Stimulated activated CD4-positive, alpha-beta T cell treated with anti-CD3 and anti-CD28 coated beads, Interleukin-2, amount 100 ng/mL, for 48 hours (primary cell): ENCODE data around the gene BCL2A1.
A peak's percentile ranks its signal among the peaks of the same experiment; 100 is the strongest.
"Not testable (repeated sequence)": the region's sequence is repeated elsewhere in the genome, so short reads cannot be mapped to it uniquely, and the experiment has no call there.

Source experiments
- DNase-seq, 2 donors: peaks; one replicate each; pipeline ENCODE4 v3.0.0-alpha.2; 2020

BCL2A1 gene

GRCh38 chr15:79956354-79956939 lies 14.5 kb downstream of the BCL2A1 start:
- DNase-seq = no peak

GRCh38 chr15:79954661-79955060 lies 16.3 kb downstream of the BCL2A1 start:
- DNase-seq = no peak

- DNase-seq = no peak
Measured at GRCh38 chr15:79953951-79954444, 17.0 kb downstream of the BCL2A1 start.

GRCh38 chr15:79952329-79952728 lies 18.7 kb downstream of the BCL2A1 start:
- DNase-seq = no peak

GRCh38 chr15:79950247-79950646 lies 20.7 kb downstream of the BCL2A1 start:
- DNase-seq = no peak

- no peak for DNase-seq
Measured at GRCh38 chr15:79948761-79949160, 22.2 kb downstream of the BCL2A1 start.

GRCh38 chr15:79948095-79948695 lies 22.8 kb downstream of the BCL2A1 start:
- DNase-seq = no peak

- no peak for DNase-seq
Measured at GRCh38 chr15:79947009-79947408, 24.0 kb downstream of the BCL2A1 start.

- DNase-seq = no peak
Measured at GRCh38 chr15:79944622-79945021, 26.4 kb downstream of the BCL2A1 start.

- no peak for DNase-seq
Measured at GRCh38 chr15:79943820-79944219, 27.2 kb downstream of the BCL2A1 start.

GRCh38 chr15:79942741-79943481 lies 28.1 kb downstream of the BCL2A1 start:
- no peak for DNase-seq

- no peak for DNase-seq
Measured at GRCh38 chr15:79939399-79939798, 31.6 kb downstream of the BCL2A1 start.

GRCh38 chr15:79938143-79938542 lies 32.9 kb downstream of the BCL2A1 start:
- DNase-seq = no peak

GRCh38 chr15:79935556-79936201 lies 35.3 kb downstream of the BCL2A1 start:
- DNase-seq = not testable (repeated sequence)

GRCh38 chr15:79933231-79933630 lies 37.8 kb downstream of the BCL2A1 start:
- no peak for DNase-seq

- no peak for DNase-seq
Measured at GRCh38 chr15:79932447-79932846, 38.5 kb downstream of the BCL2A1 start.

- DNase-seq = no peak
Measured at GRCh38 chr15:79930516-79930915, 40.5 kb downstream of the BCL2A1 start.

GRCh38 chr15:79929412-79929811 lies 41.6 kb downstream of the BCL2A1 start:
- DNase-seq = no peak

- not testable (repeated sequence) for DNase-seq
Measured at GRCh38 chr15:79926116-79926515, 44.9 kb downstream of the BCL2A1 start.

GRCh38 chr15:79924379-79924778 lies 46.6 kb downstream of the BCL2A1 start:
- DNase-seq = no peak

GRCh38 chr15:79923515-79924169 lies 47.4 kb downstream of the BCL2A1 start:
- DNase-seq = peak; percentile 99 to 100

- peak; percentile 56 to 57 for DNase-seq
Measured at GRCh38 chr15:79923079-79923514, 47.9 kb downstream of the BCL2A1 start.

GRCh38 chr15:79922512-79923078 lies 48.4 kb downstream of the BCL2A1 start:
- no peak for DNase-seq
